Activated CD8-positive, alpha-beta T cell treated with anti-CD3 and anti-CD28 coated beads for 36 hours (primary cell): ENCODE results near the gene S100A14. TPM values are rescaled to one million over a fixed set of nuclear protein-coding genes. Genes with fewer than 3 reads are reported as not detected.

Source experiments
- ATAC-seq: fragments of 200-7000 bp; cut with Tn5 transposase; one replicate; pipeline ENCODE4 v1.10.0; 2021; ENCODE audit warnings: mild to moderate bottlenecking, moderate library complexity
- CTCF ChIA-PET: fragments of 350-600 bp; sonication (Branson Sonifier 250); formaldehyde crosslinking; loops from one replicate; lab custom pipeline; 2021; ENCODE audit warnings: antibody characterized with exemption; lab: Charles Lee
- POLR2A ChIA-PET: fragments of 350-600 bp; sonication (Branson Sonifier 250); formaldehyde crosslinking; loops from one replicate; lab custom pipeline; 2021; ENCODE audit warnings: antibody characterized with exemption; lab: Charles Lee
- DNase-seq: peaks from one replicate; pipeline ENCODE4 v3.0.0-alpha.2; 2020
- H3K27ac Mint-ChIP-seq: one replicate; pipeline ENCODE4 v1.8.0; 2021; ENCODE audit warnings: mild to moderate bottlenecking, mixed read lengths
- H3K27me3 Mint-ChIP-seq: one replicate; pipeline ENCODE4 v1.8.0; 2021; ENCODE audit warnings: mixed read lengths
- H3K36me3 Mint-ChIP-seq: one replicate; pipeline ENCODE4 v1.8.0; 2021; ENCODE audit warnings: low read depth, mixed read lengths
- H3K4me1 Mint-ChIP-seq: one replicate; pipeline ENCODE4 v1.8.0; 2021; ENCODE audit warnings: low read depth, mixed read lengths
- H3K4me3 Mint-ChIP-seq: one replicate; pipeline ENCODE4 v1.8.0; 2021; ENCODE audit warnings: mild to moderate bottlenecking, moderate library complexity, mixed read lengths
- H3K9me3 Mint-ChIP-seq: one replicate; pipeline ENCODE4 v1.8.0; 2021; ENCODE audit warnings: mixed read lengths
- intact Hi-C: fragments of 100-400 bp; cut with micrococcal nuclease; formaldehyde crosslinking; loops from one replicate; pipeline ENCODE4 v1.10.0; 2022
- total RNA-seq, 2 experiments: library from RNA; stranded (reverse); gene quantifications; one replicate each; pipeline ENCODE4 v1.2.3, GENCODE V29; 2021
- TF ChIP-seq, protein P1 (sequence below): fragments of 200-600 bp; IDR thresholded peaks from one replicate; pipeline ENCODE4 v1.8.0; 2022; ENCODE audit warnings: antibody characterized with exemption, mild to moderate bottlenecking

The S100A14 gene
- total RNA-seq, 2 experiments from 2014 or later, result not detected

- Mint-ChIP-seq H3K27ac (peak within 1 kb of the TSS; percentile 98), H3K27me3 (no peaks in the 10 kb centered on the region)
- intact Hi-C loops, result loop anchor here (1.0 kb wide), 1 partner anchor 54 kb away; no protein-coding TSS in a partner anchor
These were observed 50.4 kb downstream of the S100A14 start, which contains the start of gene S100A2 for GRCh38 chr1:153565529-153566374. Gene S100A2, minus strand, starts transcription at chr1:153565844. Its CDS starts 1,967 bp downstream, at chr1:153563877.

More at GRCh38 chr1:153565529-153566374, 50.4 kb downstream of the S100A14 start, which contains the start of gene S100A2:
- peak; percentile 58 for ATAC-seq
- ChIA-PET CTCF (interaction anchor here (0.8 to 7.1 kb wide), 8 partner anchors 8 to 55 kb away, joined by 3 to 49 read pairs (median 6); partner anchors contain the start of genes S100A4 and S100A6), POLR2A (interaction anchor here (1.0 to 1.8 kb wide), 8 partner anchors 21 to 102 kb away, joined by 3 to 9 read pairs (median 6); partner anchors contain the start of genes CHTOP, S100A4, S100A5 and S100A6)
- Mint-ChIP-seq H3K4me3 (peak within 1 kb of the TSS; percentile 43), H3K9me3 (no peaks in the 10 kb centered on the region), H3K36me3 (no peaks in the 10 kb centered on the region), H3K4me1 (peaks cover 36% of the 10 kb centered on the region)
- DNase-seq, result peak; percentile 71
- TF ChIP-seq, protein P1, sequence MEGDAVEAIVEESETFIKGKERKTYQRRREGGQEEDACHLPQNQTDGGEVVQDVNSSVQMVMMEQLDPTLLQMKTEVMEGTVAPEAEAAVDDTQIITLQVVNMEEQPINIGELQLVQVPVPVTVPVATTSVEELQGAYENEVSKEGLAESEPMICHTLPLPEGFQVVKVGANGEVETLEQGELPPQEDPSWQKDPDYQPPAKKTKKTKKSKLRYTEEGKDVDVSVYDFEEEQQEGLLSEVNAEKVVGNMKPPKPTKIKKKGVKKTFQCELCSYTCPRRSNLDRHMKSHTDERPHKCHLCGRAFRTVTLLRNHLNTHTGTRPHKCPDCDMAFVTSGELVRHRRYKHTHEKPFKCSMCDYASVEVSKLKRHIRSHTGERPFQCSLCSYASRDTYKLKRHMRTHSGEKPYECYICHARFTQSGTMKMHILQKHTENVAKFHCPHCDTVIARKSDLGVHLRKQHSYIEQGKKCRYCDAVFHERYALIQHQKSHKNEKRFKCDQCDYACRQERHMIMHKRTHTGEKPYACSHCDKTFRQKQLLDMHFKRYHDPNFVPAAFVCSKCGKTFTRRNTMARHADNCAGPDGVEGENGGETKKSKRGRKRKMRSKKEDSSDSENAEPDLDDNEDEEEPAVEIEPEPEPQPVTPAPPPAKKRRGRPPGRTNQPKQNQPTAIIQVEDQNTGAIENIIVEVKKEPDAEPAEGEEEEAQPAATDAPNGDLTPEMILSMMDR, result no peak

Other genes starting within 250 kb of the S100A14 start
- not detected for gene S100A12, start 240.7 kb downstream of the S100A14 start, total RNA-seq
- not detected for gene S100A8, start 225.3 kb downstream of the S100A14 start, total RNA-seq
- not detected for gene S100A7A, start 199.8 kb downstream of the S100A14 start, total RNA-seq
- not detected for gene S100A7, start 155.7 kb downstream of the S100A14 start, total RNA-seq
- gene S100A6, start 80.3 kb downstream of the S100A14 start, total RNA-seq, result 100 to 1,000 TPM; 200 to 211 TPM
- gene S100A5, start 75.4 kb downstream of the S100A14 start, total RNA-seq, result 1 to 10 TPM; 1.1 to 1.2 TPM
- gene S100A4, start 70.5 kb downstream of the S100A14 start, total RNA-seq, result 100 to 1,000 TPM; 109 to 118 TPM
- not detected for gene S100A3, start 67.1 kb downstream of the S100A14 start, total RNA-seq
- under 1 TPM in 1 of 2 experiments, not detected in 1; 0.50 TPM for gene S100A2, start 50.5 kb downstream of the S100A14 start, total RNA-seq
- gene S100A16, start 3.2 kb downstream of the S100A14 start, total RNA-seq, result not detected
- 1 to 10 TPM; 8.1 to 9.4 TPM for gene S100A13, start 11.2 kb upstream of the S100A14 start, total RNA-seq
- not detected for gene S100A1, start 12.1 kb upstream of the S100A14 start, total RNA-seq
- gene CHTOP, start 17.7 kb upstream of the S100A14 start, total RNA-seq, result 10 to 100 TPM; 76.8 to 83.2 TPM
- gene SNAPIN, start 42.4 kb upstream of the S100A14 start, total RNA-seq, result 10 to 100 TPM; 25.7 to 27.3 TPM
- gene ILF2, start 54.7 kb upstream of the S100A14 start, total RNA-seq, result 100 to 1,000 TPM; 328 to 333 TPM
- gene NPR1, start 62.4 kb upstream of the S100A14 start, total RNA-seq, result not detected
- gene INTS3, start 111.7 kb upstream of the S100A14 start, total RNA-seq, result 10 to 100 TPM; 45.0 to 45.5 TPM
- gene SLC27A3, start 159.1 kb upstream of the S100A14 start, total RNA-seq, result 1 to 10 TPM; 7.2 to 10.0 TPM